HG02981 (cell line): ENCODE results near the gene NR1I3.
A peak's percentile ranks its signal among the peaks of the same experiment; 100 is the strongest.

ENCODE experiments used
- ATAC-seq: cut with Tn5 transposase; IDR thresholded peaks from one replicate; pipeline ENCODE4 v1.9.1; 2021; ENCODE audit warnings: mild to moderate bottlenecking, moderate library complexity; ENCODE audit not compliant: unreplicated experiment

Gene NR1I3

GRCh38 chr1:161219078-161219892, 18.7 kb downstream of the NR1I3 start:
- ATAC-seq, result no peak

GRCh38 chr1:161218301-161219077, 19.5 kb downstream of the NR1I3 start:
- ATAC-seq, result no peak

GRCh38 chr1:161217831-161218230, 20.2 kb downstream of the NR1I3 start:
- no peak for ATAC-seq

GRCh38 chr1:161216945-161217712, 20.9 kb downstream of the NR1I3 start:
- peak; percentile 88 for ATAC-seq

GRCh38 chr1:161215076-161215475, 22.9 kb downstream of the NR1I3 start, which contains the start of gene FCER1G:
TSS of gene FCER1G (plus strand) at chr1:161215295. CDS start at chr1:161215322, 27 bp downstream.
- no peak for ATAC-seq

GRCh38 chr1:161214369-161214768, 23.6 kb downstream of the NR1I3 start:
- ATAC-seq, result no peak

GRCh38 chr1:161209790-161210409, 28.1 kb downstream of the NR1I3 start:
- no peak for ATAC-seq

GRCh38 chr1:161207173-161207572, 30.8 kb downstream of the NR1I3 start:
- ATAC-seq, result no peak

- no peak for ATAC-seq
Observed at GRCh38 chr1:161206411-161207140, 31.4 kb downstream of the NR1I3 start.

- peak; percentile 97 for ATAC-seq
Observed at GRCh38 chr1:161201836-161202712, 35.9 kb downstream of the NR1I3 start, which contains the start of gene NDUFS2. TSS of gene NDUFS2 (plus strand) at chr1:161202367. CDS start at chr1:161202386, 19 bp downstream.

GRCh38 chr1:161200992-161201835, 36.8 kb downstream of the NR1I3 start:
- no peak for ATAC-seq

- ATAC-seq, result no peak
Observed at GRCh38 chr1:161200421-161200991, 37.5 kb downstream of the NR1I3 start.

GRCh38 chr1:161199506-161200139, 38.4 kb downstream of the NR1I3 start:
- ATAC-seq, result no peak

- no peak for ATAC-seq
Observed at GRCh38 chr1:161198897-161199431, 39.0 kb downstream of the NR1I3 start, which contains the start of gene ADAMTS4. TSS of gene ADAMTS4 (minus strand) at chr1:161199054. CDS start at chr1:161198627, 427 bp downstream.

GRCh38 chr1:161198194-161198896, 39.7 kb downstream of the NR1I3 start:
- no peak for ATAC-seq

GRCh38 chr1:161197560-161198193, 40.3 kb downstream of the NR1I3 start:
- no peak for ATAC-seq
